Astrocyte of the hippocampus (primary cell): ENCODE results near the gene MAPK6.

Source experiments
- DNase-seq: peaks from one replicate; pipeline ENCODE4 v3.0.0; 2011; ENCODE audit warnings: low read depth, low spot score

The MAPK6 gene

DNA sequence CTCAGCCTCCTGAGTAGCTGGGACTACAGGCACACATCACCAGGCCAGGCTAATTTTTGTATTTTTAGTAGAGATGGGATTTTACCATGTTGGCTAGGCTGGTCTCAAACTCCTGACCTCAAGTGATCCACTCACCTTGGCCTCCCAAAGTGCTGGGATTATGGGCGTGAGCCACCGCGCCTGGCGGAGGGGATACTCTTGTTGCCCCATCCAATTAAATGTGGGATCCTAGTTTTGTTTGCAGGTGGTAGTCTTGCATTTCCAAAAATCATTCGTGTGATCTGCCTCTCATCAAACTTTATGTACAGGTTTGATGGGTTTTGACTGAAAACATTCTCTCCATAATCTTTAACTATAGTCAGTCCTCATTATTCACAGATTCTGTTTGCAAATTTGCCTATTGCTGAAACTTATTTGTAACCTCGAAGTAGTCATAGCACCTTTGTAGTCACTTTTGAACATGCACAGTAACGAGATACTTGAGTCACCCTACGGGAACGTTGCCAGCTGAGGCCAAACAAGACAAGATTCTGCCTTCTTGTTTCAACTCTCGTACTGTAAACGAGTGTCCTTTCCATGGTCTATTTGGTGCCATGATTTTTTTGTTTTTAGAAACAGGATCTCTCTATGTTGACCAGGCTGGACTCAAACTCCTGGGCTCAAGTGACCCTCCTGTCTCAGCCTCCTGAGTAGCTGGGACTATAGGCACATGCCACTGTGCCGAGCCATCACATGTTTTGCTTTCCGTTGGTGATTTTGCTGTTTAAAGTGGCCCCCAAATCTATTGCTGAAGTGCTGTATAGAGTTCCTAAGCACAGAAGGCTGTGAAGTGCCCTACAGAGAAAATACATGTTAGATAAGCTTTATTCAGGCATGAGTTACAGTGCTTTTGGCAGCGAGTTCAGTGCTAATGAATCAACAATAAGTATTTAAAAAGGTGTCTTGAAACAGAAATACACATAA, 8.1 kb upstream of the MAPK6 start:
- peak; percentile 79 for DNase-seq

- peak; percentile 56 for DNase-seq
Observed at GRCh38 chr15:52011711-52012144, 7.3 kb upstream of the MAPK6 start.

DNA sequence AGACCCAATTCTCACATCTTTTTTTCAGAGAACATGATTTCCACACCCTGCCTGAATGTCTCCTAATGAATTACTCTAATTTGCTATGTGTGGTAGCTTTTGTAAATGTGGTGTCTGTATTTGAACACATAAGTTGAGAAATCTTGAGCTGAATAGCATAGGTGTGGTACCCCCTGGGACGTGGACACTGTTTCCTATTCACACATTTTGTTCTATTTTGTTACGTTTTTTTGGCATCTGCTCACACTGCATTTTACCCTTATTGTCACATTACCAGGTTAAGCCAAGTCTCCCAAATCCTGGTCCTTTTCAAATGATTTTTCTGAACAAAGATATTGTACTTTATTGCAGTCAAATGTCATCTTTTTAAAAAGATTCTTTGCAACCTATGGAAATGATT, 6.8 kb upstream of the MAPK6 start:
- no peak for DNase-seq

GRCh38 chr15:52013151-52013791, 5.7 kb upstream of the MAPK6 start:
- no peak for DNase-seq

- DNase-seq: no peak
Observed at GRCh38 chr15:52014616-52015015, 4.4 kb upstream of the MAPK6 start.

DNA sequence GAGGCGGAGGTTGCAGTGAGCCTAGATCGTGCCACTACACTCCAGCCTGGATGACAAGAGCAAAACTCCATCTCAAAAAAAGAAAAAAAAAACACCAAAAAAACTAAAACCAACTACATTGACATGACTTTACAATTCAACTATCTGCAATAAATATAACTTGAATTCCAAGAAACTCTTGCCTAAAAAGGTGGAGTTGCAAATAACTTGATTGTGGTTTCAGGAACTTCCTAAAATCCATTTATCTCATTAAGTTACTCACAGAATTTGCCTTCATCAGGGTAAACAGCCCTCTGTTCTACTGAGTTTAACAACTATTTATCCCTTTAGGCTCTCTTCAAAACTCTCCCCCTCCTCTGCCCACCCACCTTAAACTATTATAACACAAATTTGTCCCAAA, 2.7 kb upstream of the MAPK6 start:
- no peak for DNase-seq

DNA sequence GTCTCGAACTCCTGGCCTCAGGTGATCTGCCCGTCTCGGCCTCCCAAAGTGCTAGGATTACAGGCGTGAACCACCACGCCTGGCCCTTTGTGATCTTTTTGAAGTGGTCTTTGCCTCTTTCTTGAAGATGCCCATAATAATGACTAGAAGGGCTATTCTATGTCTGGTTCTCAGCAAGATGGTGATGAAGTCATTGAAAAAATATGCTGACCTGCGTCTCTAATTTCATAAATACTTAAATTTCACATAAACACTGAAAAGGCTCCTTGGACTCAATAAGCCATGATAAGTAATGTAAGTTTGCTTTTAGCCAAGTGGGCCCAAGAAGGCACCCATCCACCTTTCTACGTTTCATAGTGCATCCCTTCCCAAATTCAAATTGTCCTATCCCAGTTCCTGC, 775 bp upstream of the MAPK6 start:
- DNase-seq: peak; percentile 20

- DNase-seq: peak; percentile 93
Observed at GRCh38 chr15:52019394-52020220, 588 bp downstream of the MAPK6 start.

GRCh38 chr15:52020221-52021085, 1.4 kb downstream of the MAPK6 start:
- peak; percentile 44 for DNase-seq

DNA sequence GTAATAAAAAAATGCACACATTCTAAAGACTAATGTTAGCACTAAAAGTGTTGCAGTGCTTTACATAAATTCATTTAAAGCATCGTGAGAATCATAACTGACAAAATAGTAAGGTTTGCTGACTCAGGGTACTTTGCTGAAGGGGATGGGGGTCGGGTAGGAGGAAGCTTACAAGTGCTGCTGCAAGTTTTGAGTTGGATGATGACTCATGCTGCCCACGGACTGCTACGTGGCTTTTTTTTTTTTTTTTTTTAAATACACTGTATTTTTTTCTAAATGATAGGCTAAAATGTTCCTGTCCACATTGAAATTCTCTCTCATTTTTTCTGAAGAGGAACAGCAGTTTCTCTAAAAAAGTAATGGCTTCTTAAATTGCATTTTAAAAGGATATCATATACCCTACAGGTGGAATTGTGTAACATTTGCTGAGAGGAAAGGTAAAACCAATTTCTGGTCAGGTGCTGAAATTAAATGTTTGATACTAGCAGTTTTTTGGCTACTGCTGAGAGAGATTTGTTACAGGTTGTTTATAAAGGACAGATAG, 2.2 kb downstream of the MAPK6 start:
- peak; percentile 86 for DNase-seq

GRCh38 chr15:52021892-52022540, 3.0 kb downstream of the MAPK6 start:
- DNase-seq: no peak

DNA sequence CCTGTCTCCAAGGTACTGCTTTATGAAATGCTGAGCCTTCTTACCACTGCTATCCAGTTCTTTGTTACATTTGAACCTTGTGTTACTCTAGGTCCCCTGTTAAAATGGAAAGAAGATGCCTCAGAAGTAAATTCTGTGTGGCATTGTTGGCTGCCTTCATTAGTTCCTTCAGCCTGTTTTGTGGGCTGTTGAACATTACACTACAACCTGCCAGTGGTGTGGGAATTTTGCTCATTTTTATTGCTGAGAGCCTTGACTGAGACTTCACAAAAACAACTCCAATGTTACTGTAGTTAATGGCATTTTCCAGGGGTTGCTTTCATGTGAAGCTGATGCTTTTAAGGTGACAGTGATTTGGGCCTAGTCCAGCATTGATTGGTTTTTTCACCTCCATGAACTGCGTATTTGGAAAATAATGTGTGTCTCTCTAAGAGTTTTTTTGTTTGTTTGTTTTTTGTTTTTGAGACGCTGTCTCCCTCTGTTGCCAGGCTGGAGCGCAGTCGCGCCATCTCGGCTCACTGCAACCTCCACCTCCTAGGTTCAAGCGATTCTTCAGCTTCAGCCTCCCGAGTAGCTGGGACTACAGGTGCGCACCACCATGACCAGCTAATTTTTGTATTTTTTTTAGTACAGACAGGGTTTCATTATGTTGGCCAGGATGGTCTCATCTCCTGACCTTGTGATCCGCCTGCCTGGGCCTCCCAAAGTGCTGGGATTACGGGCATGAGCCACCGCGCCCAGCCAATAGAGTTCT, 4.3 kb downstream of the MAPK6 start:
- peak; percentile 23 for DNase-seq

DNA sequence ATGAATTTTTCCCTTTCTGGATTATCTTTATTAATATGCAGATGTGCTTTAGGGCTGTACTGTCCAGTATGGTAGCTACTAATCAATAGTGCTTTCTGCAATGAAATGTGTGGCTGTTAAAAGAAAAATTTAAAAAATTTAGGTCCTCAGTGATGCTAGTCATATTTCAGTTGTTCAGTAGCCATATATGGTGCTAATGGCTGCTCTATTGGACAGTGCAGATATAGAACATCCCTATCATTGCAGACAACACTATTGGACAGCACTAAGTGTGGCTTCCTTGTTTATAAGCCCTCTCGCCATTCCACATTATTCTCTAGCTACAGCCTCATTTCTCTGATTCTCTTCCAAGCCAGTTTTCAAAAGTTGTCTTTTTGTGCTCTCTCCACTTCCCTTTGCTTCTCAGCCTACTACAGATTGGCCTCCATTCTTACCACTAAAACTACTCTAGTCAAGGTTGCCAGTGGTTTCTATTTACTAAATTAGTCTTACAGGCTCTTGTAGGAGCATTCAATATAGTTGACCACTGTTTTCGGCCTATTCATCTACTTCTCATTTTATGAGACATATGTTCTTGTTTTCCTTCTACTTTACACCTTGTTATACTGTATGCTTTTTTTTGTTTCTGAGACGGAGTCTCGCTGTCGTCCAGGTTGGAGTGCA, 9.5 kb downstream of the MAPK6 start:
- DNase-seq: no peak

GRCh38 chr15:52030010-52030409, 11.0 kb downstream of the MAPK6 start:
- no peak for DNase-seq

DNA sequence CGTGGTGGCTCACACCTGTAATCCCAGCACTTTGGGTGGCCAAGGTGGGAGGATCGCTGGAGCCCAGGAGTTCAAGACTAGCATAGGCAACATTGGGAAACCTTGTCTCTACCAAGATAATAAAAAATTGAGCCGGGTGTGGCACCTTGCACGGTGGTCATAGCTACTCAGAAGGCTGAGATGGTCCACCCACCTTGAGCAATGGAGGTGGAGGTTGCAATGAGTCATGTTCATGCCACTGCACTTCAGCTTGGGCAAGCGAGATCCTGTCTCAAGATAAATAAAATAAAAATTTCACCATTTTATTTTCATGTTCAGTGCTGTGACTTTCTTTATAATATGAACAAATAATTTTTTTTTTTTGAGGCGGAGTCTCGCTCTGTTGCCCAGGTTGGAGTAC, 12.5 kb downstream of the MAPK6 start:
- DNase-seq: no peak

GRCh38 chr15:52037889-52038505, 19.0 kb downstream of the MAPK6 start:
- DNase-seq: no peak

GRCh38 chr15:52039925-52040781, 21.1 kb downstream of the MAPK6 start:
- DNase-seq: peak; percentile 58
